ENCODE results near the gene PER1. TPM values are rescaled to one million over a fixed set of nuclear protein-coding genes. Genes with fewer than 3 reads are reported as not detected.
A peak's percentile ranks its signal among the peaks of the same experiment; 100 is the strongest.

PER1 gene
- total and polyA plus RNA-seq, 2 of the 8 experiments (the other 6 are each of a cell fraction or from before 2014, with no cell fraction given) = 9.6 to 38.0 TPM

DNA sequence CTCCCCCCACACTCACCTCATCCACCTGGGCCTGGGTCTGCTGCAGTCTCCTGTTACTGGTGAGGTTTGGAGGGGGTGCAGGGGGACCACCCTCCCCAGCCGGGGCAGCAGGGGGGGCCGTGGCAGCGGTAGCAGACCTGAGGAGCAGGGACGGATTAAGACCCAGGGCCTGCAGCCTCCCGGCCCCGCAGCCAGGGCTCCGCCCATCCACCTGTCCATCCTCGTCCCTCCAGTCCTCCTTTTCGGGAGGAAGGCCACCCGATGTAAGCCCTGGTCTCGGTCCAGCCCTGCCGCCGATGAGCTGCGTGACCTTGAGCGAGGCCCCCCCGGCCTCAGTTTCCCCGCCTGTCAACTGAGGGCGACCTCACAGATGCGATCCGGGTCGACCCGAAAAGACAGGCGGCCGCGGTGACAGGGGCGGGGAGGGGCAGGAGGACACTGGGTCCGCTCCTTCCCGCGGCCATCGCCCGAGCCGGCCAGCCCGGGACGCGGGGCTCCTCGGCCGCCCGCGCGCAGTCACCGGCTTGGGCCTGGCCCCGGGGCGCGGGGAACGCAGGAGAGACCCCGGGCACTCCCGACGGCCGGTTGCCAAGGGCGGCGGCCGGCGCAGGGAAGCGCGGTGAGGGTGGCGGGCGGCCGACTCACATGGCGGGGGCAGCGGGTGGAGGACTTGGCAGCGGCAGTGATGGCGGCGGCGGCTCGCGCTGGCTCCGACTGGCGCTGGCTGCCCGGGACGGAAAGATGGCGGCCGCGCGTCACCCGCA, 10.2 kb upstream of the PER1 start, which contains the start of gene VAMP2 (continued):
- peak; percentile 26; the same call in 1 of the 2 replicates for TF ChIP-seq TBP (IDR thresholded peaks at IDR 0.05; ENCODE audit: low read depth, low read length)

All from H1 (cell line).